AG09319 (cell line): ENCODE measurements around the gene TBX5.
"Not testable (repeated sequence)": the region's sequence is repeated elsewhere in the genome, so short reads cannot be mapped to it uniquely, and the experiment has no call there.

ENCODE experiments used
- DNase-seq: peaks from one replicate; pipeline ENCODE4 v3.0.0-alpha.2; 2010; ENCODE audit warnings: low read depth; ENCODE audit errors: extremely low read depth
- TF ChIP-seq, protein P1 (sequence below): IDR thresholded peaks from 2 replicates; pipeline ENCODE4 v1.5.1; 2011; ENCODE audit warnings: low read depth, mild to moderate bottlenecking, inconsistent platforms, low read length, moderate library complexity

The TBX5 gene

DNA sequence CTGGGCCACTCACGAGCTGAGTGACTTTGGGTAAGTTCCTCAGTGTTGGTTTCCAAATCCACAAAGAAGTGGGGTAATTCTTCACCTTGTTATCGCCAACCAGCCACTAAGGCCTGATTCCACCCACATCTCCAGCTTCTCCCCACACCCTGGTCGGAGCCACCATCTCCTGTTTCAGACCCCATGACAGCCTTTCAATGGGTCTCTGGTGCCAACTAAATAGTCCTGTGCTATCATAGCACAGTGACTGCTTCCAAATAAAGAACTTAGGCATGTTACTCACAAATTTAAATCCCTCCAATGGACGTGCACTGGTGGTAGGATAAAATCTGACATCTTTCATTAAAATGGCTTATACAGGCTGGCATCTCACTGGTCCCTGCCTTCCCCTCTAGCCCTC is 44.0 kb downstream of the TBX5 start:
- TF ChIP-seq, protein P1, sequence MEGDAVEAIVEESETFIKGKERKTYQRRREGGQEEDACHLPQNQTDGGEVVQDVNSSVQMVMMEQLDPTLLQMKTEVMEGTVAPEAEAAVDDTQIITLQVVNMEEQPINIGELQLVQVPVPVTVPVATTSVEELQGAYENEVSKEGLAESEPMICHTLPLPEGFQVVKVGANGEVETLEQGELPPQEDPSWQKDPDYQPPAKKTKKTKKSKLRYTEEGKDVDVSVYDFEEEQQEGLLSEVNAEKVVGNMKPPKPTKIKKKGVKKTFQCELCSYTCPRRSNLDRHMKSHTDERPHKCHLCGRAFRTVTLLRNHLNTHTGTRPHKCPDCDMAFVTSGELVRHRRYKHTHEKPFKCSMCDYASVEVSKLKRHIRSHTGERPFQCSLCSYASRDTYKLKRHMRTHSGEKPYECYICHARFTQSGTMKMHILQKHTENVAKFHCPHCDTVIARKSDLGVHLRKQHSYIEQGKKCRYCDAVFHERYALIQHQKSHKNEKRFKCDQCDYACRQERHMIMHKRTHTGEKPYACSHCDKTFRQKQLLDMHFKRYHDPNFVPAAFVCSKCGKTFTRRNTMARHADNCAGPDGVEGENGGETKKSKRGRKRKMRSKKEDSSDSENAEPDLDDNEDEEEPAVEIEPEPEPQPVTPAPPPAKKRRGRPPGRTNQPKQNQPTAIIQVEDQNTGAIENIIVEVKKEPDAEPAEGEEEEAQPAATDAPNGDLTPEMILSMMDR = no peak
- no peak for DNase-seq

DNA sequence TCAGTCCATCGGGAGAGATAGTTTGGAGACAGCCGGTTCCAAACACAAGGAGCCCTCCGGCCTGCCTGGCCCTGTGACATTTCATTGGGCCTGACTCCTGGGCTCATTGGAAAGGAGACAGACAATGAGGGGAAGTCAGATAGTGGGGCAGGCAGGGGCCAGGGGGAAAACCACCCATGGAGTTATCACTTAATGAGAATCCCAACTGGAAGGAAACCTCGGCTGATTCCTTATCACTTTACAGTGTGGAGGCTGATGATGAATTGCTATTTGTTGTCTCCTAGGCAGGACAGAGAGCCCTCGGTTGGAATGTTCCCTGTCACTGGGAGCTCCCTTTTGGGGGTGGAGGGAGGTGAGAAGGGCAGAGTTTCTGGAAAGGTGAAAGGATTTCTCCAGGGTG is 44.4 kb downstream of the TBX5 start:
- TF ChIP-seq, protein P1 = no peak
- DNase-seq = no peak

DNA sequence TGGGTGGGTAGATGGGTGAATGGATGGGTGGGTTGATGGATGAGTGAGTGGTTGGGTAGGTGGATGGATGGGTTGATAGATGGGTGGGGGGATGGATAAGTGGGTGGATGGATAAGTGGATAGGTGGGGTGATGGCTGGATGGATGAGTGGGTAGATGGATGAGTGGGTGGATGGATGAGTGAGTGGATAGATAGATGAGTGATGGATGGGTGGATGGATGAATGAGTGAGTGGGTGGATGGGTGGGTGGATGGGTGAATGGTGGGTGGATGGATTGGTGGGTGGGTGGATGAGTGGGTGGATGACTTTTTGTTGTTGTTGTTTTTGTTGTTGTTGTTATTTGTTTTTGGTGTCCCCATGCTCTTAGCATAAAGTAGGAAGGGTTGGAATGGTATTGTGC is 45.5 kb downstream of the TBX5 start:
- no peak for DNase-seq
- TF ChIP-seq, protein P1 = no peak

DNA sequence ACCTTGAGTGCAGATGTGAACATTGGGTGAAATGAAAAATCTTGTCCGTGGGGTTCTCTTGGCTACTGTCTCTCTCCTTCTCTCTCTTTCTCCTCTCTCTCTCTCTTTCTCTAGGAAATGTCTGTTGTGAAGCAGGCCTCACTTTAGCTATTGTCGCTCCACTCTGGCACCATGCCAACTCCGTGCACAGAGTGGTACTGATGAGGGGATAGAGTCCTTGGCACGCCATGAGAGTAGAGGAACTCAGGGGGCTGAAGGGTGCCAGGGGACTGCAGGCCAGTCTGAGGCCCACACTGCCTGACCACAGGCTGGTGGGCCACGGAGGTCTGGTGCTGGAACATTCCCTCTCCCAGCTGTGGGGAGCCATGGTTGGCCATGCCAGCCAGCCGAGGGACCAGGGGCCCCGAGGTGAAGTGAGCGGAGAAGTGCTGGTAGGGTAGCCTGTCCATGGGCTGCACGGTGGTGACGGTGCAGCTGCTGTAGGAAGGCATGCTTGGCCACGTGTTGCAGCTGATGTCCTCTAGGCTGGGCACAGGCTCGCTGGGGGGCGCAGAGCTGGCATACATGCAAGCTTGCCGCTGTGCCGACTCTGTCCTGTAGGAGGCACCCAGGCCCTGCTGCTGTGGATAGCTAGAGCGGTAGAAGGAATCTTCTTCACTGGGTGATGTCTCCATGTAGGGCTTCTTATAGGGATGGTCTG is 50.4 kb downstream of the TBX5 start:
- DNase-seq = no peak
- TF ChIP-seq, protein P1 = no peak

DNA sequence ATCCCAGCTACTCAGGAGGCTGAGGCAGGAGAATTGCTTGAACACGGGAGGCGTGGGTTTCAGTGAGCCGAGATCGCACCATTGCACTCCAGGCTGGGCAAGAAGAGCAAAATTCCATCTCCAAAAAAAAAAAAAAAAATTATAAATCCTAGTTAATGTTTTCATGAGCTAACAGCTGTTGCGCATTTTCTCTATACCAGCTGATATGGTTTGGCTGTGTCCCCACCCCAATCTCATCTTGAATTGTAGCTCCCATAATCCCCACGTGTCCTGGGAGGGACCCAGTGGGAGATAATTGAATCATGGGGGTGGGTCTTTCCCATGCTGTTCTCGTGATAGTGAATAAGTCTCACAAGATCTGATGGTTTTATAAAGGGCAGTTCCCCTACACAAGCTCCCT is 56.7 kb downstream of the TBX5 start:
- DNase-seq = not testable (repeated sequence)

DNA sequence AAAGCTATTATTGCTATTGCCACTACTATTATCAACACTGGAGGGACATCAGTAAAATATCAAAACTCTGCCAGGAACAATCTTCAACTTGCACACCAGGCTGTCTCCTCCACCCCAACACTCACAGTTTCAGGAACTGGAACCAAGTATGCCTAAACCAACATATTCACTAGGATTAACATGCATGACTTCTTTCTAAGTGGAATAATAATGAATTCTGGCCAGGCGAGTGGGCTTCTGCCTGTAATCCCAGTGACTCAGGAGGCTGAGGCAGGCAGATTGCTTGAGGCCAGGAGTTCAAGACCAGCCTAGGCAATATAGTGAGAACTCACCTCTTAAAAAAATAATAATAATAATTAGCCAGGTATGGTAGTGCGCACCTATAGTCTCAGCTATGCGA is 58.1 kb downstream of the TBX5 start:
- no peak for DNase-seq
- TF ChIP-seq, protein P1 = no peak

DNA sequence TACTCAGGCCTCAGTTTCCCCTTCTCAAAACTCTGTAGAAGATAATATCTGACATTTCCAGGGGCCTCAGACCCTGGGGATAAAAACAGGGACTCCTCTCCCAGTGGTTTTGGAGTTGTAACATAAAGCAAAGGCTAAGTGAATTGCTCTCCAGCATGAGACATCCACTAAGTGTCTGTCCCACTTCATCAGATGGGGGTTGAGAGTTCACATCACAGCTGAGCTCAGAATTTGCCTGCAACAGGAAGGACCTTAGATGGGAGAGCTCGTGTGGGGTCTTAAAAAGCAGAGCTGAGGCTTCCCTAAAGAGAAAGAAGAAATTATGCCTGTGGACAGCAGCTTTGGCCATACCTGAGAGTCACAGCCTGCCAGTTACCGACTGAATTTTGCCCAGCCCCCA is 61.1 kb downstream of the TBX5 start:
- TF ChIP-seq, protein P1 = no peak

DNA sequence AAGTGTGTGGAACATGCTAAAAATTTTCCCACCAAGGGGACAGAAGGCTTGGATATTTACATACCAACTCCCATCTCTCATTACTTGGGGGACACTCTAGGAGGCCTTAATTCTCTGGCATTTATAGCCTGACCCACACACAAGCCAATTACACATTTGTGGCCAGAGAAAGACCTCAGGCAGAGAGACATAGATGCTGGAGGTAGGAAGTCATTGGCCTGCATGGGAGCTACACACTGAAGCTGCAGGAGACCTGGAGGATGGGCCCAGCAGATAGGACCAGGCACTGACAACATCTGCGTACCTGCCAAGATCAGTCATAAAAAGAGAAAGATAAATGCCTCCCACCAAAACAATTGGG is 61.7 kb downstream of the TBX5 start:
- DNase-seq = no peak
- TF ChIP-seq, protein P1 = no peak

More for the DNA sequence above, 61.1 kb downstream of the TBX5 start:
- DNase-seq = no peak
